B cell (primary cell): ENCODE results near the gene CREG1.

Experiments
- EZH2 ChIP-seq: IDR thresholded peaks from 2 replicates; pipeline ENCODE4 v1.6.1; 2012; ENCODE audit warnings: borderline replicate concordance, low read depth, mild to moderate bottlenecking, moderate library complexity, low read length; ENCODE audit not compliant: insufficient read depth, poor library complexity, severe bottlenecking
- TF ChIP-seq, protein P1 (sequence below): fragments of 200-600 bp; IDR thresholded peaks from one replicate; pipeline ENCODE4 v1.8.0; 2022; ENCODE audit warnings: antibody characterized with exemption, mild to moderate bottlenecking

DNA sequence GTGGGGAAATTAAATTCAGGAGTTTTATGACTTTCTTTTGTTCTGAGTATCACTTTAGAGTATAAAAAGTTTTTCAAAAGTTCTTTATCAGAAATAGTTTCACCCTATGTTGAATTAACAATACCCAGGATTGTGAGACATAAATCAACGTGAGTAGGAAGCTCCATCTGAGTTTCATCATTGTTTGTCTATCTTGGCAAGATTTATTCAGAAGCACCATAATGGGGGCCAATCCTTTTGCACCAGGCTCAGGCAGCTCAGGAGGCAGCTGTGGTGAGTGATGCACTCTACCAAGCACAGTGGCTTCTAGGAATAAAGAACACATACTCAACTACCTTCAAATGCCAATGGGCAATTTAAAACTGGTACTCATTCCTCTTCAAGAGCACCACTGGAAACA lies 12.0 kb downstream of the CREG1 start:
- TF ChIP-seq, protein P1, sequence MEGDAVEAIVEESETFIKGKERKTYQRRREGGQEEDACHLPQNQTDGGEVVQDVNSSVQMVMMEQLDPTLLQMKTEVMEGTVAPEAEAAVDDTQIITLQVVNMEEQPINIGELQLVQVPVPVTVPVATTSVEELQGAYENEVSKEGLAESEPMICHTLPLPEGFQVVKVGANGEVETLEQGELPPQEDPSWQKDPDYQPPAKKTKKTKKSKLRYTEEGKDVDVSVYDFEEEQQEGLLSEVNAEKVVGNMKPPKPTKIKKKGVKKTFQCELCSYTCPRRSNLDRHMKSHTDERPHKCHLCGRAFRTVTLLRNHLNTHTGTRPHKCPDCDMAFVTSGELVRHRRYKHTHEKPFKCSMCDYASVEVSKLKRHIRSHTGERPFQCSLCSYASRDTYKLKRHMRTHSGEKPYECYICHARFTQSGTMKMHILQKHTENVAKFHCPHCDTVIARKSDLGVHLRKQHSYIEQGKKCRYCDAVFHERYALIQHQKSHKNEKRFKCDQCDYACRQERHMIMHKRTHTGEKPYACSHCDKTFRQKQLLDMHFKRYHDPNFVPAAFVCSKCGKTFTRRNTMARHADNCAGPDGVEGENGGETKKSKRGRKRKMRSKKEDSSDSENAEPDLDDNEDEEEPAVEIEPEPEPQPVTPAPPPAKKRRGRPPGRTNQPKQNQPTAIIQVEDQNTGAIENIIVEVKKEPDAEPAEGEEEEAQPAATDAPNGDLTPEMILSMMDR, result no peak
- TF ChIP-seq EZH2, result no peak
